Neural crest cell (in vitro differentiated cells): ENCODE measurements around the gene BACH2. TPM values are rescaled to one million over a fixed set of nuclear protein-coding genes. Genes with fewer than 3 reads are reported as not detected.
A peak's percentile ranks its signal among the peaks of the same experiment; 100 is the strongest.

Source experiments
- DNase-seq: peaks from one replicate; pipeline ENCODE4 v3.0.0; 2021; ENCODE audit warnings: low read depth, mixed read lengths, low spot score
- H3K27ac Mint-ChIP-seq: one replicate; pipeline ENCODE4 v1.8.0; 2021; ENCODE audit warnings: mild to moderate bottlenecking, mixed read lengths; ENCODE audit not compliant: unreplicated experiment
- H3K27me3 Mint-ChIP-seq: 2 replicates; pipeline ENCODE4 v1.8.0; 2021; ENCODE audit warnings: low read depth, mild to moderate bottlenecking, mixed read lengths
- H3K36me3 Mint-ChIP-seq: 2 replicates; pipeline ENCODE4 v1.8.0; 2021; ENCODE audit warnings: low read depth, mild to moderate bottlenecking, mixed read lengths
- H3K4me1 Mint-ChIP-seq: 2 replicates; pipeline ENCODE4 v1.8.0; 2021; ENCODE audit warnings: mixed read lengths
- H3K4me3 Mint-ChIP-seq: one replicate; pipeline ENCODE4 v1.8.0; 2021; ENCODE audit warnings: mild to moderate bottlenecking, mixed read lengths
- H3K9me3 Mint-ChIP-seq: 2 replicates; pipeline ENCODE4 v1.8.0; 2021; ENCODE audit warnings: mixed read lengths
- total RNA-seq: library from RNA; stranded (reverse); gene quantifications from 2 replicates; pipeline ENCODE4 v1.2.1, GENCODE V29; 2021
- TF ChIP-seq, protein P1 (sequence below): fragments of 200-600 bp; sonication (generic); conservative IDR thresholded peaks from 2 replicates; pipeline ENCODE4 v1.5.0; 2021; ENCODE audit warnings: antibody characterized with exemption, mild to moderate bottlenecking

The BACH2 gene
- total RNA-seq, 1 donor from 2014 or later = 13.1 TPM

DNA sequence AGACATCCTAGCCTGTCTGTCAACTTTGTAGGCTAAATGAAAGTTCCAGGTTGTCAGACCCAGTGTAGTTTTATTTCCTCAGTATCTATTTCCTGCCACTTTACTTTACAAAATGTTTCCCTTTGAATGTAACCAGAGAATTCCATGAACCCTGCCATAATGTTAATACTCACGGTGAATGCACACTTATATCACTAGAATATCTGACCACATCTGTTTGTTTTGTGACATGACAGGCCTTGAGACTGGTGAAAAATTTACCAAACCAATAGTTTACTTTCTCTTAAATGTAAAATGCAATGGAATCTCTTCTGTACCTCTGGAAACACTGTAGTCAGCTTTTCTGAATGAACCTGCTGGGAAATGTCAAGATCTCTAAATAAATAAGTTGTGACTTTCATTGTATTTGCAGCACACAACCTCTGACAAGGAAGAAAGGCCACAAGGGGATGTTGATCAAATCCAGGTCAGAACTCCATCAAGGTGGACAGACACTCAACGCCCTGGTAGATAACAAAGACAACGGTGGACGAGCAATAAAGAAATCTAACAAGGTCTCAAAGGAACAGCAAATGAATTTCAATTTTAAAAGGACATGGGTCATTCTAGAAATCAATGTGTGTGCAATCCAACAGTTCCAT lies 59.2 kb downstream of the BACH2 start:
- Mint-ChIP-seq H3K4me3 (no peak overlapping the region), H3K9me3 (no peaks in the 10 kb centered on the region), H3K27me3 (no peaks in the 10 kb centered on the region), H3K4me1 (no peaks in the 10 kb centered on the region), H3K36me3 (peaks cover 3% of the 10 kb centered on the region), H3K27ac (peak overlapping the region; percentile 46)
- TF ChIP-seq, protein P1, sequence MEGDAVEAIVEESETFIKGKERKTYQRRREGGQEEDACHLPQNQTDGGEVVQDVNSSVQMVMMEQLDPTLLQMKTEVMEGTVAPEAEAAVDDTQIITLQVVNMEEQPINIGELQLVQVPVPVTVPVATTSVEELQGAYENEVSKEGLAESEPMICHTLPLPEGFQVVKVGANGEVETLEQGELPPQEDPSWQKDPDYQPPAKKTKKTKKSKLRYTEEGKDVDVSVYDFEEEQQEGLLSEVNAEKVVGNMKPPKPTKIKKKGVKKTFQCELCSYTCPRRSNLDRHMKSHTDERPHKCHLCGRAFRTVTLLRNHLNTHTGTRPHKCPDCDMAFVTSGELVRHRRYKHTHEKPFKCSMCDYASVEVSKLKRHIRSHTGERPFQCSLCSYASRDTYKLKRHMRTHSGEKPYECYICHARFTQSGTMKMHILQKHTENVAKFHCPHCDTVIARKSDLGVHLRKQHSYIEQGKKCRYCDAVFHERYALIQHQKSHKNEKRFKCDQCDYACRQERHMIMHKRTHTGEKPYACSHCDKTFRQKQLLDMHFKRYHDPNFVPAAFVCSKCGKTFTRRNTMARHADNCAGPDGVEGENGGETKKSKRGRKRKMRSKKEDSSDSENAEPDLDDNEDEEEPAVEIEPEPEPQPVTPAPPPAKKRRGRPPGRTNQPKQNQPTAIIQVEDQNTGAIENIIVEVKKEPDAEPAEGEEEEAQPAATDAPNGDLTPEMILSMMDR = no peak
- DNase-seq = no peak

DNA sequence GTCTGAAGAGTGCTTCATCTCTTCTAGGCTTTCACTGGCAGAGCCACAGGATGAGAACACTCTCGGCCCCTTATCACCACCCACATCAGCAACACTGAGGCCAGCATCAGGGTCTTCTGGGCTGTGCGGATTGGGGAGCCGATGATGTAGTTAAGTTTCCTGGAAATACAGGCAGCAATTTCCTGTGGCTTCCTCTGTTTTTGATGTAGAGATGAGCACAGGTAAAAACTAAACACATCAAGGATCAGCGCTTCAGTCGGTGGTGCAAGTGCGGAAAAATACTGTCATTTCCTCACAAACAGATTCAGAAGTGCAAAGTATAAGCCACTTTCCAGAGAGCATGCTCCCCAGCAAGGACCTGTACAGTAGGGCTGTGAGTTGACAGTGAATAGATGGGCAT lies 62.6 kb downstream of the BACH2 start:
- Mint-ChIP-seq H3K36me3 (no peaks in the 10 kb centered on the region), H3K4me3 (no peak overlapping the region), H3K27me3 (no peaks in the 10 kb centered on the region), H3K4me1 (peaks cover 14% of the 10 kb centered on the region), H3K9me3 (no peaks in the 10 kb centered on the region), H3K27ac (no peak overlapping the region)
- TF ChIP-seq, protein P1 = no peak
- DNase-seq = no peak

DNA sequence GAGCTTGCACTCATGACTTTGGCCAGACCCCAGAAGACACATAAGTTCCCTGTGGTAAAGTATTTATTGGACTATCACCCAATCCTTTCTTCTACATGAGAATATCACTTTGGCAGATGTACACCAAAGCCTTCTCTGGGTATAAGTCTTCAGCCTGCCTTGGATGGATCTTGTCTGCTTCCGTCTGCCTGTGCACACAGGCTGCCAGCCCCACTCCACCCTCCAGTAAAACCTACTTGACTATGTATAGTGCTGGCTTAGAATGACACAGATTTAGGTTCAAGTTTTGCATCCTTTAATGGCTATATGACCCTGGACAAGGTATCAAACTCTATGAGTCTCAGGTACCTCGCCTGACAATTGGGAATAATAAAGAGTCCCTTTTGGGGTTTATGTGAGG lies 63.4 kb downstream of the BACH2 start:
- Mint-ChIP-seq H3K27ac (no peak overlapping the region), H3K4me1 (peaks cover 15% of the 10 kb centered on the region), H3K27me3 (no peaks in the 10 kb centered on the region), H3K4me3 (no peak overlapping the region), H3K9me3 (no peaks in the 10 kb centered on the region), H3K36me3 (no peaks in the 10 kb centered on the region)
- DNase-seq = no peak
- TF ChIP-seq, protein P1 = no peak

DNA sequence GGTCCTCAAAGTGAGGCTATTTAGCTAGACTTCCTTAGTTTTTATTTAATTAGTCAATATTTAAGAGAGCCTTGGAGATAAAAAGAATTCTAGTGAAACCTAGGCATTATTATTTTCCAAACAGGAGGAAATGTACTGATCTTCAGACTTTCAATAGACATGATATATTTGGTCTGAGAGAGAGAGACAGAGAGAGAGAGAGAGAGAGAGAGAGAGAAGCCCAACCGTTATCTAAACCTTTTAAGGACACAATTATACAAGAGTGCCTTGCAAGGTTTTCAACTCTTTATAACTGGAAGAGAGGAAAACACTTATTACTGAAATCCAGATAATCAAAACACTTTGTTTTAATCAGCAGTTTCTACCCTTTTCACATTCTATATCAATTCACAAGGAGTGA lies 64.8 kb downstream of the BACH2 start:
- TF ChIP-seq, protein P1 = no peak
- no peaks in the 10 kb centered on the region for H3K36me3 Mint-ChIP-seq
- H3K4me1 Mint-ChIP-seq = peaks cover 29% of the 10 kb centered on the region
- no peaks in the 10 kb centered on the region for H3K9me3 Mint-ChIP-seq
- no peak overlapping the region for H3K4me3 Mint-ChIP-seq
- DNase-seq = no peak
- no peaks in the 10 kb centered on the region for H3K27me3 Mint-ChIP-seq
- H3K27ac Mint-ChIP-seq = no peak overlapping the region

DNA sequence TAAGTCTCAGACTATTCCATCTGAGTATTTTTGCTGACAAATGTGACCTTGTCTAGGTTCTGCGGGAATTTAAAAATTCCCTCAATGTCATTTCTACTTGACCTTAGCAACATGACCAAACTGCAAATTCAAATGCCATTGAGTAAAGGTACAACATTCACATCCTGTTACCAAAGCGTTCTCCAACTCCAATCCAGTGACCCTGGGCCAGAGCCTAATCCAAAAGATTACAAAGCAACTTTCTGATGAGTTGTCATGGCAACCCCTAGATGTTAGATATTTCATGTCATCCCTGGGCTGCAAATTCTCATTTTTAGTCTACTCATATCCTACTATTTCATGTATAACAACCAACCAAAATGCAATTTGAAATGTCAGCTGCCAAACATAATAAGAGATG lies 65.3 kb downstream of the BACH2 start:
- H3K4me1 Mint-ChIP-seq = peaks cover 34% of the 10 kb centered on the region
- no peak for DNase-seq
- no peak overlapping the region for H3K4me3 Mint-ChIP-seq
- TF ChIP-seq, protein P1 = no peak
- no peaks in the 10 kb centered on the region for H3K36me3 Mint-ChIP-seq
- H3K27ac Mint-ChIP-seq = no peak overlapping the region
- no peaks in the 10 kb centered on the region for H3K27me3 Mint-ChIP-seq
- H3K9me3 Mint-ChIP-seq = no peaks in the 10 kb centered on the region
